Chondrocyte (in vitro differentiated cells): Measurements from ENCODE around the gene PRICKLE1. TPM values are rescaled to one million over a fixed set of nuclear protein-coding genes. Genes with fewer than 3 reads are reported as not detected.

Experiments used
- DNase-seq: peaks from one replicate; pipeline ENCODE4 v3.0.0; 2021; ENCODE audit warnings: mixed read lengths, low spot score
- H3K27ac Mint-ChIP-seq: one replicate; pipeline ENCODE4 v1.8.0; 2021; ENCODE audit warnings: mild to moderate bottlenecking, moderate library complexity, mixed read lengths; ENCODE audit not compliant: unreplicated experiment
- H3K27me3 Mint-ChIP-seq: 2 replicates; pipeline ENCODE4 v1.8.0; 2021; ENCODE audit warnings: low read depth, mixed read lengths
- H3K36me3 Mint-ChIP-seq: 2 replicates; pipeline ENCODE4 v1.8.0; 2021; ENCODE audit warnings: low read depth, mixed read lengths
- H3K4me1 Mint-ChIP-seq: 2 replicates; pipeline ENCODE4 v1.8.0; 2021; ENCODE audit warnings: low read depth, mild to moderate bottlenecking, mixed read lengths
- H3K4me3 Mint-ChIP-seq: one replicate; pipeline ENCODE4 v1.8.0; 2021; ENCODE audit warnings: mild to moderate bottlenecking, moderate library complexity, mixed read lengths; ENCODE audit not compliant: unreplicated experiment
- H3K9me3 Mint-ChIP-seq: 2 replicates; pipeline ENCODE4 v1.8.0; 2021; ENCODE audit warnings: low read depth, mixed read lengths
- CTCF ChIP-seq: fragments of 200-600 bp; sonication (generic); IDR thresholded peaks from 2 replicates; pipeline ENCODE4 v1.5.0; 2021; ENCODE audit warnings: antibody characterized with exemption, mild to moderate bottlenecking, moderate library complexity
- total RNA-seq: library from RNA; stranded (reverse); gene quantifications from 3 replicates; pipeline ENCODE4 v1.2.1, GENCODE V29; 2021

PRICKLE1 gene
- total RNA-seq, 1 donor from 2014 or later: 32.0 TPM

- Mint-ChIP-seq H3K27ac (peak overlapping the region; percentile 79), H3K36me3 (peaks cover 2% of the 10 kb centered on the region), H3K4me1 (peaks cover 47% of the 10 kb centered on the region), H3K4me3 (no peak overlapping the region), H3K9me3 (no peaks in the 10 kb centered on the region), H3K27me3 (no peaks in the 10 kb centered on the region)
- DNase-seq: no peak
- no peak for TF ChIP-seq CTCF
Measured at GRCh38 chr12:42502682-42503081, 86.9 kb downstream of the PRICKLE1 start.

GRCh38 chr12:42498549-42499247 is 90.8 kb downstream of the PRICKLE1 start:
- no peaks in the 10 kb centered on the region for H3K9me3 Mint-ChIP-seq
- H3K4me3 Mint-ChIP-seq: no peak overlapping the region
- peak overlapping the region; percentile 76 for H3K27ac Mint-ChIP-seq
- no peak for DNase-seq
- H3K4me1 Mint-ChIP-seq: peaks cover 25% of the 10 kb centered on the region
- H3K27me3 Mint-ChIP-seq: no peaks in the 10 kb centered on the region
- no peak for TF ChIP-seq CTCF
- peaks cover 9% of the 10 kb centered on the region for H3K36me3 Mint-ChIP-seq

GRCh38 chr12:42496886-42497285 is 92.7 kb downstream of the PRICKLE1 start:
- Mint-ChIP-seq H3K9me3 (no peaks in the 10 kb centered on the region), H3K27ac (no peak overlapping the region), H3K36me3 (peaks cover 9% of the 10 kb centered on the region), H3K27me3 (no peaks in the 10 kb centered on the region), H3K4me3 (no peak overlapping the region), H3K4me1 (peaks cover 12% of the 10 kb centered on the region)
- no peak for TF ChIP-seq CTCF
- no peak for DNase-seq

GRCh38 chr12:42495244-42495643 is 94.3 kb downstream of the PRICKLE1 start:
- H3K36me3 Mint-ChIP-seq: peaks cover 8% of the 10 kb centered on the region

GRCh38 chr12:42492267-42492666 is 97.3 kb downstream of the PRICKLE1 start:
- no peaks in the 10 kb centered on the region for H3K27me3 Mint-ChIP-seq

More at GRCh38 chr12:42495244-42495643, 94.3 kb downstream of the PRICKLE1 start:
- Mint-ChIP-seq H3K9me3 (no peaks in the 10 kb centered on the region), H3K4me3 (no peak overlapping the region), H3K4me1 (peaks cover 15% of the 10 kb centered on the region), H3K27ac (no peak overlapping the region), H3K27me3 (no peaks in the 10 kb centered on the region)
- DNase-seq: no peak
- no peak for TF ChIP-seq CTCF

More at GRCh38 chr12:42492267-42492666, 97.3 kb downstream of the PRICKLE1 start:
- Mint-ChIP-seq H3K36me3 (peaks cover 12% of the 10 kb centered on the region), H3K4me1 (peaks cover 7% of the 10 kb centered on the region), H3K9me3 (no peaks in the 10 kb centered on the region), H3K4me3 (no peak overlapping the region), H3K27ac (no peak overlapping the region)
- no peak for TF ChIP-seq CTCF
- DNase-seq: no peak
